RWPE1 (cell line): ENCODE results near the gene DRC3.
"Not testable (repeated sequence)": the region's sequence is repeated elsewhere in the genome, so short reads cannot be mapped to it uniquely, and the experiment has no call there.

Source experiments
- CTCF ChIA-PET: fragments of 350-600 bp; sonication (Branson Sonifier 250); formaldehyde crosslinking; extraction: SDS; loops from one replicate; lab custom pipeline; 2021; lab: Yijun Ruan, JAX
- POLR2A ChIA-PET: fragments of 400-600 bp; formaldehyde crosslinking; extraction: SDS; loops from one replicate; lab custom pipeline; 2020; ENCODE audit warnings: antibody characterized with exemption; ENCODE audit not compliant: low non-redundant PET; lab: Yijun Ruan, JAX
- DNase-seq: peaks from one replicate; pipeline ENCODE4 v3.0.0; 2012; ENCODE audit warnings: low spot score
- H3K27ac ChIP-seq: fragments of 450-650 bp; 2 replicates; pipeline ENCODE4 v1.5.1; 2017
- TF ChIP-seq, protein P1 (sequence below): fragments of 450-650 bp; conservative IDR thresholded peaks from 2 replicates; pipeline ENCODE4 v1.5.1; 2017; ENCODE audit warnings: low read depth, mild to moderate bottlenecking

The DRC3 gene

DNA sequence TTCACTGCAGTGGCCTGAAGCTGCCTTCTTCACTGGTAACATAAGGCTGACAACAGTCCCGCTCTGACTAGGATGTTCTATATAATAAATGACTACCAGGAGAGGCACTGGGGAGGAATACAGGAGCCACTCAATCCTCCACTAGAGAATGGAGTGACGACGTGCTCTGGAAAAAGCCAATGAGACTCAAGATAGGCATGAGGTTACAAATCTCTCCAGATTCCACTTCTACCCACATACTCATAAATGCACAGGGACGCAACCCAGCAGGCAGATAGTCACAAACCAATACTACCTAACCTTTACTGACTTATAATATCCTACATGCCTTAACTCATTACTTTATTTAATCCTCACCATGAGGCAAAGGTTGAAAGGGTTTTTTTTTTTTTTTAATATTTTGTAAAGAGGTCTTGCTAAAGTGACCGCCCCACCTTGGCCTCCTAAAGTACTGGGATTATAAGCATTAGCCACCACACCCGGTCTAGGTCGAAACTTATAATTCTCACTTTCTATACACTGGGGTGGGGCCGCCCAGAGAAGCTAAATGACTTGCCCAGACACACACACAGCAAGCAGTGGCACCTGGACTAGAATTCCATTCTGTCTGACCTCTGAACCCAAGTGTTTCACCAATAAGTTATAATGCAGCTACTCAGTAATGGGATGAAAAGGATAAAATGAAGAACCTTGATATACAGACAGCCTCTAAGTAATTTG lies 34.1 kb upstream of the DRC3 start:
- ChIA-PET POLR2A (interaction anchor here (0.6 kb wide), 2 partner anchors 53 to 120 kb away, joined by 3 to 4 read pairs; no protein-coding TSS in a partner anchor), CTCF (no interaction called here)
- H3K27ac ChIP-seq, result peak overlapping the region; percentile 98
- DNase-seq, result peak; percentile 71
- TF ChIP-seq, protein P1, sequence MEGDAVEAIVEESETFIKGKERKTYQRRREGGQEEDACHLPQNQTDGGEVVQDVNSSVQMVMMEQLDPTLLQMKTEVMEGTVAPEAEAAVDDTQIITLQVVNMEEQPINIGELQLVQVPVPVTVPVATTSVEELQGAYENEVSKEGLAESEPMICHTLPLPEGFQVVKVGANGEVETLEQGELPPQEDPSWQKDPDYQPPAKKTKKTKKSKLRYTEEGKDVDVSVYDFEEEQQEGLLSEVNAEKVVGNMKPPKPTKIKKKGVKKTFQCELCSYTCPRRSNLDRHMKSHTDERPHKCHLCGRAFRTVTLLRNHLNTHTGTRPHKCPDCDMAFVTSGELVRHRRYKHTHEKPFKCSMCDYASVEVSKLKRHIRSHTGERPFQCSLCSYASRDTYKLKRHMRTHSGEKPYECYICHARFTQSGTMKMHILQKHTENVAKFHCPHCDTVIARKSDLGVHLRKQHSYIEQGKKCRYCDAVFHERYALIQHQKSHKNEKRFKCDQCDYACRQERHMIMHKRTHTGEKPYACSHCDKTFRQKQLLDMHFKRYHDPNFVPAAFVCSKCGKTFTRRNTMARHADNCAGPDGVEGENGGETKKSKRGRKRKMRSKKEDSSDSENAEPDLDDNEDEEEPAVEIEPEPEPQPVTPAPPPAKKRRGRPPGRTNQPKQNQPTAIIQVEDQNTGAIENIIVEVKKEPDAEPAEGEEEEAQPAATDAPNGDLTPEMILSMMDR, result no peak

DNA sequence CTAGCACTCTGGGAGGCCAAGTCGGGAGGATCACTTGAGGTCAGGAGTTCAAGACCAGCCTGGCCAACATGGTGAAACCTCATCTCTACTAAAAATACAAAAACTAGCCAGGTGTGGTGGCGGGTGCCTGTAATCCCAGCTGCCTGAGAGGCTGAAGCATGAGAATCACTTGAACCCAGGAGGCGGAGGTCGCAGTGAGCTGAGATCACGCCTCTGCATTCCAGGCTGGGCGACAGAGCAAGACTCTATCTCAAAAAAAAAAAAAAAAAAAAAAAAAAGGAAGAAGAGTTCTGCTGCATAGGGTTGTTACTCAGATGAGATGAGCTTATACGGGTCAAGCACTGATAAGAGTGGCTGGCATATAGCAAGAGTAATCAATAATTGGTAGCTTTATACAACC lies 32.7 kb upstream of the DRC3 start:
- DNase-seq, POLR2A ChIA-PET, CTCF ChIA-PET: not testable (repeated sequence)
- peak overlapping the region; percentile 77 for H3K27ac ChIP-seq

DNA sequence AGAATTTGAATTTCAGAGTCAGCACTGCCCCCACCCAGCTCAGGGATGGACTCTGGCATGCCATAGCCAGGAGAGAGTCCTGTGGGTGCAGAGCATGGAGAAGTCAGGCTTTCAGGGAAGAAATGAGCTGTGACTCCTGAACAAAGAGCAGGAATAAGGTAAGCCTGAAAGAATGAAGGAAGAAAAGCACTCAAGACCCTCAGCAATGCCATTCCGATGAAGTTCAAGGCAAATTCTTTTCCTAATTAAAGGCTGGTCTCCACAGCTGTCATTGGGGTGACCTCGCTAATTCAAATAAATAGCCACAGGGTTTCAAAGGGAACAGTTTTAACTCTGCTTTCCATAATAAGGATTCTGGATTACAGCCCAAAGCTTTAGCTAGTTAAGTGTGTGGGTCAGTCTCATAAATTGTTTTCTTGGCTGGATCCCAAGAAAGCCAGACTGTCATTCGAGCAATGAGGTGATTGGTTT lies 32.2 kb upstream of the DRC3 start:
- ChIA-PET CTCF (interaction anchor here (0.8 kb wide), 1 partner anchor 73 kb away, joined by 3 read pairs; no protein-coding TSS in a partner anchor), POLR2A (no interaction called here)
- TF ChIP-seq, protein P1, result no peak
- DNase-seq, result no peak
- peak overlapping the region; percentile 77 for H3K27ac ChIP-seq

DNA sequence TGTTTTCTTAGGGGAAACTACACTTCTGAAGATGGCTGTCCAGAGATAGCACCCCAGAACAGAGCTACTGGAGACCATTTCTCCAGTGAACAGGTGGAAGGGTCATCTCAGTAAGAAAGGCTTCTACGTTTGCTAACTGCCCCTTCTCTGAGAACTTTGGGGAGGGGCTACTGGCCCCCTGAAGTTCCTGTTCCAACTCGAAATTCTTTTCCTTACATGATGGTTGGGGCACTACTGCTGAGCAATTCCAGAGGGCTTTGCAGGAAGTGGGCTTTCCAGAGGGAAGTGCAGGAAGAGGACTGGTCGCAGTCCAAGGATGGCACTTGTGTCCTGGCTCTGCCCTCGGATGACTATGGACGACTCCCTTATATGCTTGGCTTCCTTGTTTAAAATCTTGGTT lies 31.6 kb upstream of the DRC3 start:
- TF ChIP-seq, protein P1, result no peak
- no peak for DNase-seq
- ChIA-PET POLR2A (no interaction called here), CTCF (interaction anchor here (0.8 kb wide), 1 partner anchor 73 kb away, joined by 3 read pairs; no protein-coding TSS in a partner anchor)
- peak overlapping the region; percentile 77 for H3K27ac ChIP-seq

DNA sequence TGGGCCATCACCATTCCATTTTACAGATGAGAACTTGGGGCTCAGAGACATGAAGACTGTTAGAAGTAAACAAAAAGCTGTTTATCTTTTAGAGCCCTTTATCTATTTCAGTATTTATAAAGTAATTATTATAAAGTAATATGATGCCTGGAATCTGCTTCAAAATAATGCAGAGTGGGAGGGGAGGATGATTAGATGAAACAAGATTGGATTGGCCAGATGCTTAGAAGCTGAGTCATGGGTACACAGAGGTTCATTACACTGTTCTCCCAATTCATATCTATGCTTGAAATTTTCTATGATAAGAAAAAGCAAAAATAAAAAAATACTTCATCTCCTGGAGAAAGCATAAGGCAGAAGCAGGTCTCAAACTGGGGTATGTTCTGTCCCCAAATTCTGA lies 29.8 kb upstream of the DRC3 start:
- DNase-seq, result peak; percentile 68
- CTCF ChIA-PET, result interaction anchor here (0.6 to 1.0 kb wide), 2 partner anchors 15 to 24 kb away, joined by 3 read pairs; no protein-coding TSS in a partner anchor
- peak overlapping the region; percentile 82 for H3K27ac ChIP-seq
- POLR2A ChIA-PET, result no interaction called here
- TF ChIP-seq, protein P1, result no peak

DNA sequence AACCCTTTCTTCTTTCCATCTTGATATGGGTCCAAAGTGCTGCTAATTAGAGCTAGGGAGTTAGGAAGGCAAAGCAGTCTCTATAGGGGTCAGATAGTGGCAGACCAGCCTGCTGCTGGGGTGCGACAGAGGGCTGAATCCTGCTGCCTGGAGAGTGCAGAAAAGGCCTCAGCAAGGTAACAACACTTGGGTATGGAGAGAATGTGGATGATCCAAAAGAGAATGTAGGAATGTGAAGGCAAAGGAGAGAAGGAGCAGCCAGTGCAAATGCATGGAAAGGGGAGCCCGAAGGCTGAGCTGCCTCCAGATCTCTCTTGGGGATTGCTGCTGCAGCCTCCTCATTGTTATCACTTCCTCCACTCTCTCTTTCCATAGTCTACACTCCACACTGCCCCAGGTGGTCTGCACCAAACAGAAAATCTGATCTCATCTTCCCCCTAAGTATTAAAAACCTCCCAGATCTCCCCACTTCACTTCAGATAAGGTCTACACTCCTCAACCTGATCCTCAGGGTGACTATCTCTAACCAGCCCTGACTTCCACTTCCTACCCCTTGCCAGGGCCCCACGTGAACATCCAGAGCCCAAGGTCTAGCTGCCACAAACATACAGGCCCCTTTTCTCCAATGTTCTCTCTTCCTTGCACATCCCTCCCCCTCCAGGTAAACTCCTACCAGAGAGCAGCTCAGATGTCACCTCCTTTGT lies 29.2 kb upstream of the DRC3 start:
- ChIA-PET CTCF (interaction anchor here (0.6 to 1.0 kb wide), 3 partner anchors 9 to 24 kb away, joined by 3 read pairs; no protein-coding TSS in a partner anchor), POLR2A (no interaction called here)
- peak overlapping the region; percentile 82 for H3K27ac ChIP-seq

More for the DNA sequence above, 29.2 kb upstream of the DRC3 start:
- TF ChIP-seq, protein P1, result no peak
- DNase-seq, result no peak
